MCF 10A (cell line): ENCODE results near the gene PRKN. TPM values are rescaled to one million over a fixed set of nuclear protein-coding genes. Genes with fewer than 3 reads are reported as not detected.

ENCODE experiments used
- BruUV-seq: library from RNA; stranded (reverse); fragments of 400-500 nt; replicated peaks from 2 replicates; lab custom pipeline; 2021; lab: Mats Ljungman, UMichigan
- CTCF ChIA-PET: fragments of 300-600 bp; sonication (Branson Sonifier 250); formaldehyde crosslinking; extraction: SDS; loops from one replicate; lab custom pipeline; 2021; ENCODE audit warnings: antibody characterized with exemption, inconsistent platforms; lab: Yijun Ruan, JAX
- POLR2A ChIA-PET: fragments of 300-600, 350-650 bp; sonication (Branson Sonifier 250); formaldehyde crosslinking; extraction: SDS; loops from one replicate; lab custom pipeline; 2020; ENCODE audit warnings: antibody characterized with exemption, inconsistent platforms; lab: Yijun Ruan, JAX
- DNase-seq: peaks from one replicate; pipeline ENCODE4 v3.0.0-alpha.2; 2018; ENCODE audit not compliant: unreplicated experiment
- H3K27ac Mint-ChIP-seq: one replicate; pipeline ENCODE4 v1.8.0; 2022; ENCODE audit warnings: mild to moderate bottlenecking, low read depth, mixed read lengths; ENCODE audit not compliant: unreplicated experiment
- H3K27me3 Mint-ChIP-seq: one replicate; pipeline ENCODE4 v1.8.0; 2022; ENCODE audit warnings: mixed read lengths; ENCODE audit not compliant: insufficient read depth, unreplicated experiment
- H3K36me3 Mint-ChIP-seq: one replicate; pipeline ENCODE4 v1.8.0; 2022; ENCODE audit warnings: mild to moderate bottlenecking, moderate library complexity, mixed read lengths; ENCODE audit not compliant: insufficient read depth, unreplicated experiment
- H3K4me1 Mint-ChIP-seq: one replicate; pipeline ENCODE4 v1.8.0; 2022; ENCODE audit warnings: mixed read lengths; ENCODE audit not compliant: insufficient read depth, unreplicated experiment
- H3K4me3 Mint-ChIP-seq: one replicate; pipeline ENCODE4 v1.8.0; 2022; ENCODE audit warnings: mild to moderate bottlenecking, moderate library complexity, mixed read lengths; ENCODE audit not compliant: unreplicated experiment
- H3K9me3 Mint-ChIP-seq: one replicate; pipeline ENCODE4 v1.8.0; 2022; ENCODE audit warnings: mixed read lengths; ENCODE audit not compliant: unreplicated experiment
- CTCF ChIP-seq: fragments of 200-600 bp; IDR thresholded peaks from one replicate; pipeline ENCODE4 v1.8.0; 2022; ENCODE audit warnings: antibody characterized with exemption, mild to moderate bottlenecking; ENCODE audit not compliant: unreplicated experiment
- intact Hi-C: fragments of 100-400 bp; cut with micrococcal nuclease; formaldehyde crosslinking; loops from 2 replicates; pipeline ENCODE4 v1.14.1; 2022
- total RNA-seq: library from RNA; stranded (reverse); gene quantifications from 2 replicates; pipeline ENCODE4 v1.2.3, GENCODE V29; 2022

PRKN gene
- total RNA-seq, 1 experiment from 2014 or later: 2.5 TPM

GRCh38 chr6:161732594-161732993 is 995.0 kb downstream of the PRKN start:
- DNase-seq: no peak
- intact Hi-C loops: no loop called here
- BruUV-seq: no TSS peak
- ChIA-PET POLR2A (no interaction called here), CTCF (no interaction called here)
- Mint-ChIP-seq H3K27me3 (no peaks in the 10 kb centered on the region), H3K36me3 (no peaks in the 10 kb centered on the region), H3K4me3 (no peak overlapping the region), H3K4me1 (no peaks in the 10 kb centered on the region), H3K27ac (no peak overlapping the region), H3K9me3 (peaks cover 6% of the 10 kb centered on the region)
- no peak for TF ChIP-seq CTCF

- H3K4me1 Mint-ChIP-seq: no peaks in the 10 kb centered on the region
- no peak for DNase-seq
- ChIA-PET CTCF (no interaction called here), POLR2A (no interaction called here)
- no TSS peak for BruUV-seq
- intact Hi-C loops: no loop called here
- H3K4me3 Mint-ChIP-seq: no peak overlapping the region
- no peak overlapping the region for H3K27ac Mint-ChIP-seq
- H3K27me3 Mint-ChIP-seq: no peaks in the 10 kb centered on the region
- H3K36me3 Mint-ChIP-seq: no peaks in the 10 kb centered on the region
- H3K9me3 Mint-ChIP-seq: peaks cover 6% of the 10 kb centered on the region
- no peak for TF ChIP-seq CTCF
These were observed 1000.3 kb downstream of the PRKN start for GRCh38 chr6:161727083-161727833.

GRCh38 chr6:161722394-161722793 is 1005.2 kb downstream of the PRKN start:
- no peaks in the 10 kb centered on the region for H3K27me3 Mint-ChIP-seq
- no peak for DNase-seq
- H3K27ac Mint-ChIP-seq: no peak overlapping the region
- H3K36me3 Mint-ChIP-seq: no peaks in the 10 kb centered on the region
- no peaks in the 10 kb centered on the region for H3K4me1 Mint-ChIP-seq
- no peaks in the 10 kb centered on the region for H3K9me3 Mint-ChIP-seq
- no peak for TF ChIP-seq CTCF
- ChIA-PET CTCF (interaction anchor here (0.6 to 0.7 kb wide), 2 partner anchors 182 to 402 kb away, joined by 3 read pairs; no protein-coding TSS in a partner anchor), POLR2A (interaction anchor here (0.7 kb wide), 1 partner anchor 1496 kb away, joined by 3 read pairs; no protein-coding TSS in a partner anchor)
- no TSS peak for BruUV-seq
- intact Hi-C loops: no loop called here
- H3K4me3 Mint-ChIP-seq: no peak overlapping the region

GRCh38 chr6:161721511-161721910 is 1006.1 kb downstream of the PRKN start:
- Mint-ChIP-seq H3K27me3 (no peaks in the 10 kb centered on the region), H3K36me3 (no peaks in the 10 kb centered on the region), H3K9me3 (no peaks in the 10 kb centered on the region), H3K27ac (no peak overlapping the region), H3K4me1 (no peaks in the 10 kb centered on the region), H3K4me3 (no peak overlapping the region)
- intact Hi-C loops: no loop called here
- POLR2A ChIA-PET: no interaction called here
- no TSS peak for BruUV-seq
- CTCF ChIA-PET: no interaction called here
- TF ChIP-seq CTCF: no peak
- no peak for DNase-seq
